Immature natural killer cell (primary cell): Measurements from ENCODE around the gene USO1. TPM values are rescaled to one million over a fixed set of nuclear protein-coding genes. Genes with fewer than 3 reads are reported as not detected.

Source experiments
- DNase-seq, 3 donors: peaks; one replicate each; pipeline ENCODE4 v3.0.0; 2022; ENCODE audit warnings: mixed read lengths in 1 of 3
- H3K27ac Mint-ChIP-seq, 6 donors: one replicate each; pipeline ENCODE4 v1.8.0; 2020; ENCODE audit warnings: mixed read lengths in 6 of 6, mild to moderate bottlenecking in 5 of 6, inconsistent platforms in 4 of 6, moderate library complexity in 3 of 6
- H3K27me3 Mint-ChIP-seq, 3 donors: one replicate each; pipeline ENCODE4 v1.8.0; 2020 to 2021; ENCODE audit warnings: low read depth in 3 of 3, mild to moderate bottlenecking in 3 of 3, mixed read lengths in 3 of 3, moderate library complexity in 3 of 3, inconsistent platforms in 1 of 3
- H3K36me3 Mint-ChIP-seq, 3 donors: one replicate each; pipeline ENCODE4 v1.8.0; 2020; ENCODE audit warnings: mixed read lengths in 3 of 3, inconsistent platforms in 2 of 3, mild to moderate bottlenecking in 2 of 3
- H3K4me1 Mint-ChIP-seq, 2 donors: one replicate each; pipeline ENCODE4 v1.8.0; 2020; ENCODE audit warnings: inconsistent platforms in 2 of 2, mild to moderate bottlenecking in 2 of 2, mixed read lengths in 2 of 2, moderate library complexity in 1 of 2
- H3K4me3 Mint-ChIP-seq, 5 donors: one replicate each; pipeline ENCODE4 v1.8.0; 2020; ENCODE audit warnings: mild to moderate bottlenecking in 5 of 5, mixed read lengths in 5 of 5, inconsistent platforms in 3 of 5, moderate library complexity in 3 of 5
- H3K9me3 Mint-ChIP-seq, 6 donors: one replicate each; pipeline ENCODE4 v1.8.0; 2020; ENCODE audit warnings: mild to moderate bottlenecking in 6 of 6, mixed read lengths in 6 of 6, inconsistent platforms in 4 of 6, moderate library complexity in 3 of 6
- polyA plus RNA-seq, 3 donors: library from polyadenylated mRNA; unstranded; fragments of 300-500 nt; fragmentation: Illumina TruSeq; gene quantifications; one replicate each; pipeline ENCODE4 v1.2.3, GENCODE V29; 2021

USO1 gene
- polyA plus RNA-seq, 3 donors from 2014 or later = 29.0 to 46.4 (median 36.8) TPM

DNA sequence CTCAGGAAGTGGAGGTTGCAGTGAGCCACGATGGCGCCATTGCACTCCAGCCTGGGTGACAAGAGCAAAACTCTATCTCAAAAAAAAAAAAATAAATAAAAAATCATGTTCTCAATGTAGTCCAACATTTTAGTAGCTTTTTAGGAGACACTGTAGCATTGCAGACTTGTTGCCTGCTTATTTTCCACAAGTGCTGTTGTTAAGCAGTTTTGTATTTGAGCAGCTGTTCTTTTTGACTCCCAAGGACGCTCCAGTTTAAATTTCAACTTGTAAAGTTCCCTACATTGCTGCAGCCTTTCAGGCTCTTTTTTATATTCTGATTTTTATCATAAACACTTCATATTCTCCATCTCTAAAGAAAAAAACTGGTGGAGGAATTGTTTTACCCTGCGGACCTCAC lies 94.7 kb downstream of the USO1 start:
- Mint-ChIP-seq H3K9me3 (no peaks in the 10 kb centered on the region), H3K27me3 (no peaks in the 10 kb centered on the region), H3K4me3 (no peak overlapping the region), H3K4me1 (no peaks in the 10 kb centered on the region), H3K36me3 (peaks cover 6 to 24% (median 11%) of the 10 kb centered on the region in 3 donors), H3K27ac (no peak overlapping the region)
- no peak for DNase-seq

DNA sequence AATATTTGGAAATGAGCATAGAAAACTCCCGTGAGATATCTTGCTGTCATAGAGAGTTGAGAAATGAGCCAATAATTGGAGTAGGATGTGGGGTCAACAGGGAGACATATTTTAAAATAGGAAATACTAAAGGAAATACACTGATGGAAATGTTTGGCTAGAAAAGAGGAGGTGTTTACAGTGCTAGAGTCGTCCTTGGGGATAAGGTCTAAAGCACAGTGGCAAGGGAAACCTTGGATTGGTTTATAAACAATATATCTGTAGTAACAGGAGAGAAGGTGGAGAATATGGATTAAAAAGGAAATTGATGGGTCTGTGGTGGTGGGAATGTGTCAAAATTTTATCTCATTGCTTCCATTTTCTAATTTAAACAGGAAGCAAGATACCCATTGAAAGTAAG lies 95.8 kb downstream of the USO1 start:
- H3K4me1 Mint-ChIP-seq = no peaks in the 10 kb centered on the region
- H3K27me3 Mint-ChIP-seq = no peaks in the 10 kb centered on the region
- peaks cover 0 to 16% (median 3%) of the 10 kb centered on the region in 3 donors for H3K36me3 Mint-ChIP-seq
- H3K27ac Mint-ChIP-seq = no peak overlapping the region
- no peaks in the 10 kb centered on the region for H3K9me3 Mint-ChIP-seq
- no peak overlapping the region for H3K4me3 Mint-ChIP-seq
- no peak for DNase-seq

DNA sequence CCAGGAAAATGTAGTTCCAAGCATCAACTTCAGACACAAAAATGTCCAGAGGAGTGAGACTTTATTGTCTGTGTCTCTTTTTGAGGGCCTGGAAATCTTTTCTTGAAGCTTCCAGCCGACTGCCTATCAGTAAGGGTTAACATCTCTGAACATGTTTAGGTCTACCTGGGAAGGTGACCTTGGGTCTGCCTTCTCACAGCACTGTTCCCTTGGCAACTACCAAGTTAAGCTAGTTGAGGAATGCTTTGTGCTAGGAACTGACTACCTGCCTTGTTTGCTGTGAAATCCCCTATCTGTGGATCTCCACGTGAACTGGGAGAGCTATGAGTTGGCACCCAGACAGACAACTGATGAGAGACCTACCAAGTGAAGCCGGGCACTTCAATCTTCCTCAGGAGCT lies 96.3 kb downstream of the USO1 start:
- H3K27ac Mint-ChIP-seq = no peak overlapping the region
- no peak overlapping the region for H3K4me3 Mint-ChIP-seq
- H3K36me3 Mint-ChIP-seq = peaks cover 0 to 11% (median 0%) of the 10 kb centered on the region in 3 donors
- H3K4me1 Mint-ChIP-seq = no peaks in the 10 kb centered on the region
- no peaks in the 10 kb centered on the region for H3K9me3 Mint-ChIP-seq
- DNase-seq = no peak
- H3K27me3 Mint-ChIP-seq = no peaks in the 10 kb centered on the region

DNA sequence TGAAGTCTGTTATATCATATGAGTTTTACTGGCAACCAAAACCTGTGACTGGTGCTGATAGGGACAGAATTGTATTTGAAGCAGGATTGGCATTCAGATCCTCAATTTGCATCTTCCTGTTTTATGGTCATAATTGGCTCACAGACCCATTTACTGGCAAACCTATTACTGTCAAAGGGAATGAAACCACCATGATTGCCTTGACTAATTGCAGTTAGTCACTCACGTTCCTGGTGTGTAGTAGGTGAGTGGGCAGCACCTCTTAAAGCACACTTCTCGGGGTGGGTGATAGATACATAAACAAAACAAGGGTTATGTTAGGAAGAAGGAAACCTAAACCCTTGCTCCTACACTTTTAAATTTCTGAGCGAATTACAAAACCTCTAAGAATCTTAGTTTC lies 96.8 kb downstream of the USO1 start:
- Mint-ChIP-seq H3K4me1 (no peaks in the 10 kb centered on the region), H3K36me3 (peaks cover 0 to 9% (median 0%) of the 10 kb centered on the region in 3 donors), H3K9me3 (no peaks in the 10 kb centered on the region), H3K27ac (no peak overlapping the region), H3K4me3 (no peak overlapping the region), H3K27me3 (no peaks in the 10 kb centered on the region)
- DNase-seq = no peak

DNA sequence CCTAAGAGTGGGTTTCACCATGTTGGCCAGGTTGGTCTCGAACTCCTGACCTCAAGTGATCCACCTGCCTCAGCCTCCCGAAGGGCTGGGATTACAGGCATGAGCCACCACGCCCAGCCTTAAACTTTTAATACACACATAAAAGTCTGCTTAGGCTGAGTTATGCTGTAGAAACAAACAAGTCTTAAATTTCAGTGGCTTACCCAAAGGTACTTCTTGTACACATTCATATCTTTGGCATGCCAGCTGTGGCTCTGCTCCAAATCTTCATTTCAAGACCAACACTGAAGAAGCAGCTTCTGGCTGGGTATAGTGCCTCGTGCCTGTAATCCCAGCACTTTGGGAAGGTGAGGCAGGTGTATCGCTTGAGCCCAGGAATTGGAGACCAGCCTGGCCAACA lies 97.6 kb downstream of the USO1 start:
- Mint-ChIP-seq H3K27ac (no peak overlapping the region), H3K27me3 (peaks cover 0 to under 1% (median 0%) of the 10 kb centered on the region in 3 donors), H3K9me3 (no peaks in the 10 kb centered on the region), H3K4me1 (no peaks in the 10 kb centered on the region), H3K4me3 (no peak overlapping the region), H3K36me3 (peaks cover 0 to 6% (median 0%) of the 10 kb centered on the region in 3 donors)
- no peak for DNase-seq

DNA sequence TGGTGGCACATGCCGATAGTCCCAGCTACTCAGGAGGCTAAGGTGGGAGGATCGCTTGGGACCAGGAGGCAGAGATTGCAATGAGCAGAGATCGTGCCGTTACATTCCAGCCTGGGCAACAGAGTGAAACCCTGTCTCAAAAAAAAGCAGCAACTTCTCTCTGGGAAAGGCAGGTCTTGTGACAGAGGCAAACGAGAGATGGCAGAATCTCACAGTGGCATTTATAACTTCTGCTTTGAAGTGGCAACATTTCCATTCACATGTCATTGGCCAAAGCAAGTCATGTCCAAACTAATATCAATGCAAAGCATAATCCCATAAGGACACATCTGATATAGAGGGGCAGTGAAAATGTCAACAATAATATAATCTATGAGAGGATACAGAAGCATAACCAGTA lies 98.0 kb downstream of the USO1 start:
- Mint-ChIP-seq H3K27ac (no peak overlapping the region), H3K4me3 (no peak overlapping the region), H3K4me1 (no peaks in the 10 kb centered on the region), H3K36me3 (peaks cover 0 to 4% (median 0%) of the 10 kb centered on the region in 3 donors), H3K27me3 (peaks cover 0 to 2% (median 0%) of the 10 kb centered on the region in 3 donors), H3K9me3 (no peaks in the 10 kb centered on the region)
- no peak for DNase-seq

DNA sequence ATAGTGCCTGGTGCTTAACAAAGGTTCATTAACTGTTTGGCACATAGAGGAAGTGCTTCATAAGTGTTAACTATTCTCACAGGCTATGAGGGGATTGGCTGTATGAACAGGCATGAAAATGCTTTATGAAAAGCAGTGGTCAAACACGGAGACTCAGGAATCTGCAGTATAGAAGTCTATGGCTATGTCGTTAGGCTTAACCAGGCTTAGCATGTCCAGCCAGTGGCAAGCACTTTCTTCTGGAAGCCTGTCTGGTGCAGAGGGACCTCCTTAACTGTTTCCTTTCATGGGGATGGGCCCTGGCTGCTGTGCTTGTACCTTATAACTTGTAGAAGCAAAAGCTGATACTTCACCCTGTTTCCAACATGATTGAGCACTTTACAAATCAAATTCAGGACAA lies 99.4 kb downstream of the USO1 start:
- H3K27me3 Mint-ChIP-seq = peaks cover 0 to 4% (median 0%) of the 10 kb centered on the region in 3 donors
- no peaks in the 10 kb centered on the region for H3K4me1 Mint-ChIP-seq
- H3K27ac Mint-ChIP-seq = no peak overlapping the region
- no peak overlapping the region for H3K4me3 Mint-ChIP-seq
- DNase-seq = no peak
- no peaks in the 10 kb centered on the region for H3K9me3 Mint-ChIP-seq
- H3K36me3 Mint-ChIP-seq = no peaks in the 10 kb centered on the region

DNA sequence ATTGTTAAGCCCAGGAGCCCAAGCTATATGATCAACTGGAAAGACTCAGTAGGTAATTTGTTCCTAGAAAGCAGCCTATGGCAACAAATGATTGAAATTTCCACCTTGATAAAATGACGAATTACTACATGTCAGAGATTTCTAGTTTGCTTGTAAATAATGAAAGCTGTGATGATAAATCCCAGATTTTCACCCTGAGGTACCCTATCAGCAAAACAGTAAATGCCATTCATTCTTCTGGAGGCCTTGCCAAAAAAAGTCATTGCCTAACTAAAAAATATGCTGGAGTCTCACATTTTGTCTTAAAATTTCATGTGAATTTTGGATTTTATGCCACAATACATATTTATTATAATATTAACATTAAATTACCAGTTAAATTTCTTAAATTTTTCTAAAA lies 106.5 kb downstream of the USO1 start:
- no peak overlapping the region for H3K4me3 Mint-ChIP-seq
- H3K27me3 Mint-ChIP-seq = peaks cover 0 to 4% (median 4%) of the 10 kb centered on the region in 3 donors
- H3K9me3 Mint-ChIP-seq = no peaks in the 10 kb centered on the region
- DNase-seq = no peak
- H3K4me1 Mint-ChIP-seq = no peaks in the 10 kb centered on the region
- H3K36me3 Mint-ChIP-seq = no peaks in the 10 kb centered on the region
- no peak overlapping the region for H3K27ac Mint-ChIP-seq

DNA sequence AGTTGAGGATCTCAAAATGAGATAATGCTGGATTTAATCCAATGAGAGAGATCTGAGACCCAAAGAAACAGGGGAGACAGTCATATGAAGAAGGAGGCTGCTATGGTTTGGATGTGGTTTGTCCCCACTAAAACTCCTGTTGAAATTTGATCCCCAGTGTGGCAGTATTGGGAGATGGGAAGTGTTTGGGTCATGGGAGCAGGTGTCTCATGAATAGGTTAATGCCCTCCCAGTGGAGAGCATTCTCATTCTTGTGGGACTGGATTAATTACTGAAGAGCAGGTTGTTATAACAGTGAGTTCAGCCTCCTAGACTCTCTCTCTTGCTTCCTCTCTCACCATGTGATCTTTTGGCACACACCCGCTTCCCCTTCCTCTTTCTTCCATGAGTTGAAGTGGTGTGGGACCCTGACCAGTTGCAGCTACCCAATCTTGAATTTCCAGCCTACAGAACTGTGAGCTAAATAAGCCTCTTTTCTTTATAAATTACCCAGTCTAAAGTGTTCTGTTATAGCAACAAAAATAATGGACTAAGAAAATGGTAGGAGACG lies 107.6 kb downstream of the USO1 start:
- Mint-ChIP-seq H3K27ac (no peak overlapping the region), H3K4me1 (no peaks in the 10 kb centered on the region), H3K9me3 (no peaks in the 10 kb centered on the region), H3K4me3 (no peak overlapping the region), H3K27me3 (peaks cover 0 to 4% (median 3%) of the 10 kb centered on the region in 3 donors), H3K36me3 (no peaks in the 10 kb centered on the region)
- DNase-seq = no peak

DNA sequence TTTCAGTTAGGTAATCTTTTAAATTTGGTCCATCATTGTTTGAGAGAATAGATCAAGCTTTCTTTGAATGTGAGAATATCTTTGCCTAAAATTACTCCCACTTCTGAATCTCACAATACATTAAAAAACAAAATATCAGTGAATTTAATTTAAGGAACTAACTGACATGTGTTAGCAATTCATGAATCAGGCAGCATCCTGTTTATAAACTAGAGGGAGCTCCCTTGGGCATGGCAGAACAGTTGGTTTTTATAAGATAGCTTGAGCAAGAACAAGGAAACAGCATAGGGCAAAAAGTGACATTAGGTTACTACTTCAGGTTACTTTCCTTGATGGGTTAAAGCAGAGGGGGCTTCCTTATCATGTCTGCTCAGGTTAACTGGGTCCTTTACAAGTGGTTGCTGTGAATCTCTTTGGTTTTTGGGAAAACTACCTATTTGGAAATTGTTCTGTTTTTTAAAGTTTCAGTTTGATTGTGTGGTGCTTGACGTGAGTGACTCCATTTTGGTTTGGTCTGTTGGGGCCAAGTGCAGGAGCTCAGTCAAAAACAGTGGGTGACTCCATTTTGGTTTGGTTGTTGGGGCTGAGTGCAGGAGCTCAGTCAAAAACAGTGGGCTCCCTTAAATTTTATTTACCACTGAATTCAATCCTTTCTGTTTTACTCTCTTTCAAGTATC lies 109.9 kb downstream of the USO1 start:
- H3K27me3 Mint-ChIP-seq = peaks cover 0 to 4% (median 0%) of the 10 kb centered on the region in 3 donors
- no peak for DNase-seq
- no peak overlapping the region for H3K4me3 Mint-ChIP-seq
- no peaks in the 10 kb centered on the region for H3K9me3 Mint-ChIP-seq
- no peak overlapping the region for H3K27ac Mint-ChIP-seq
- no peaks in the 10 kb centered on the region for H3K36me3 Mint-ChIP-seq
- no peaks in the 10 kb centered on the region for H3K4me1 Mint-ChIP-seq

DNA sequence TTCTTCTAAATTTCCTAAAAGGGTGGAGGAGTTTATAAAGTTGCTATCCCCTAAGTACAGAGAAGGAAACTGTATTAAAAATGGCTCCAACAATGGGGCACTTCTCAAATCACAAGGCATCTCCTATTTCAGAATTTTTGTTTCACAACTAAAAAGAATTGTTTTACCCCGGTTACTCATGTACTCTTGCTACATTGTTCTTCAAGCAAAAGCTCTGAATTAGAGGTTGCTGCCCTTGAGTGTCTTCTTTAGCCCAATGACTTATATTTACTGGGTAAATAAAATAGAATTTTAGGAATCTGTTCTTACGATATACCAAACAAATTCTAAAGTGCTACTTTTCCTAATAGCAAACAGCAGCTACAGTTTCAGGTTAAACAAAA lies 110.4 kb downstream of the USO1 start:
- H3K27ac Mint-ChIP-seq = no peak overlapping the region

DNA sequence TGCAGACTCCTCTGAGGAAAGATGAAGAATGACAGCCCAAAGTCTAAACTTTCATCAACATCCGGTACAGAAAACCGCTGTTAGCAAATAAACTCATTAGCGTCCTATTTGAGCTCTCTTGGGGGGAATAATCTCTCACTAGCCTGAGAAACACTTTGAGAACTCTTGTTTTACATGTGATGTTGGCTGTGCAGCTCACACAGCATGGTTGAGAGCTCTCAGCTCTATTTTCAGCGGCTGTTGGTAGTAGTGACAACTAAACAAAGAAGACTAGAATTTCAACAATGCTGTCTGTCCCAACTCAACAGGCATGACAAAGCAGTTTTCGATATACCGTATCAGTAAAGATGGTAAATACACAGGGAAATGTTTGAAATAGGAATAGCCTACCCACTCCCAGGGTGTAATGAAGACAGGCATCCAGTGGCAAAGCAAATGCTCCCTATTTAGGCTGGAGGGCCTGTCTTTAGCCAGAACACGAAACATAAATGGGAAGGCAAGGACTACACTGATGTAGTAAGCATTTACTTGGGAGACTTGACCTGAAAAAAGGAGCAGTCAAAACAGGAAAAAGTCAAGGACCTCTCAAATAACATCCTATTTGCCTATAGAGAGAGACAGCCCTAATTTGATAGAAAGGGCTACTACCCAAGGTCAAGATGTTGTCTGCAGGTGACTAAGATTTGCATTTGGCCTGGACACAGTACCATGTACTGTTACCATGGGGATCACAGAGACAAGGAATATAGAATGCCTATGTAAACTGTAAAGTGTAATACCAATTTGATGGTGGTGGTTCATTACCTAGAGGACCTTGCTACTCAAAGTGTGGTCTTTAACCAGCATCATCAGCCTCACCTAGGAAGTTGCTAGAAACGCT lies 117.5 kb downstream of the USO1 start:
- Mint-ChIP-seq H3K4me3 (no peak overlapping the region), H3K27ac (no peak overlapping the region), H3K27me3 (peaks cover 0 to 2% (median 0%) of the 10 kb centered on the region in 3 donors), H3K9me3 (no peaks in the 10 kb centered on the region), H3K36me3 (no peaks in the 10 kb centered on the region), H3K4me1 (no peaks in the 10 kb centered on the region)
- DNase-seq = no peak

More for the DNA sequence above, 110.4 kb downstream of the USO1 start:
- DNase-seq = no peak
- H3K9me3 Mint-ChIP-seq = no peaks in the 10 kb centered on the region
- H3K4me3 Mint-ChIP-seq = no peak overlapping the region
- H3K27me3 Mint-ChIP-seq = peaks cover 0 to 4% (median 0%) of the 10 kb centered on the region in 3 donors
- no peaks in the 10 kb centered on the region for H3K36me3 Mint-ChIP-seq
- no peaks in the 10 kb centered on the region for H3K4me1 Mint-ChIP-seq

DNA sequence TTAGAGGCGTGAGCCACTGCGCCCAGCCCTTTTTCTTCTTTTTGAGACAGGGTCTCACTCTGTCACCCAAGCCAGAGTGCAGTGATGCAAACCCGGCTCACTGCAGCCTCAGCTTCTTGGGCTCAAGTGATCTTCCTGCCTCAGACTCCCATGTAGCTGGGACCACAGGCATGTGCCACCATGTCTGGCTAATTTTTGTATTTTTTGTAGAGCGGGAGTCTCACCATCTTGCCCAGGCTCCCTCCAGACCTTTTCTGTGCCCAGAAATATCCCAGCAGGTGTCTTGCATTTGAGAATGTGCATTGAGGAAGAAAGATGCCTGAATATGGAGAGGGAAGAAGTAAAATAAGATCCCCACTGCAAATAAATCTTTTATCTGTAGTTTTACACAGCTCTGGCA lies 119.2 kb downstream of the USO1 start:
- Mint-ChIP-seq H3K9me3 (no peaks in the 10 kb centered on the region), H3K4me3 (no peak overlapping the region), H3K27ac (no peak overlapping the region), H3K4me1 (no peaks in the 10 kb centered on the region), H3K36me3 (no peaks in the 10 kb centered on the region), H3K27me3 (peaks cover 0 to 2% (median 1%) of the 10 kb centered on the region in 3 donors)
- DNase-seq = no peak

DNA sequence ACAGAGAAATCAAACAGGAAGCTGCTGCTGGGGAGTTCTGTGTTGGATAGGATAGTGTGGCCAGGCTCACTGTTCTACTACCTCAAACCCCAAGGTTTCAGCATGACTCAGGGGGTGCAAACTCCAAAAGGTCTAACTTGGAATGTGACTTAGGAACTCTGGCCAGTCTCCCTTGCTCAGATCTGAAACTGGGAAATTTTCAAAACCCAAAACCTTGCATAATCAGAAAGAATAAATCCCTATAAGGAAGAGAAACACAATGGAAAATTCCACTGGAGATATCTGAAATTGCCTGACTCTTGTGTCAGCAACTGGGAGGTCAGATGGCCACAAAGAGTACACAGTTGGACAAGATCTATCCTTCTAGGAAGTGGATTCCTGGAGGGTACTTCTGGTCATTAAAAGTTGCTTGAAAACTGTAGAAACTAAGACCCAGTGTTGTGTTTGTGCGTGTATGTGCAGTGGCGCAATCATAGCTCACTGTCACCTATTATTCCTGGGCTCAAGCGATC lies 119.8 kb downstream of the USO1 start:
- H3K4me3 Mint-ChIP-seq = no peak overlapping the region
- no peaks in the 10 kb centered on the region for H3K36me3 Mint-ChIP-seq
- no peak overlapping the region for H3K27ac Mint-ChIP-seq
- H3K4me1 Mint-ChIP-seq = no peaks in the 10 kb centered on the region
- H3K27me3 Mint-ChIP-seq = peaks cover 0 to 2% (median 1%) of the 10 kb centered on the region in 3 donors
- H3K9me3 Mint-ChIP-seq = no peaks in the 10 kb centered on the region
- DNase-seq = no peak
